Glutamatergic neuron (in vitro differentiated cells): Measurements from ENCODE around the gene FSD1L. TPM values are rescaled to one million over a fixed set of nuclear protein-coding genes. Genes with fewer than 3 reads are reported as not detected.

Source experiments
- DNase-seq: peaks from one replicate; pipeline ENCODE4 v3.0.0; 2022
- H3K27ac Mint-ChIP-seq: one replicate; pipeline ENCODE4 v1.8.0; 2020; ENCODE audit warnings: mild to moderate bottlenecking, mixed read lengths, inconsistent platforms; ENCODE audit not compliant: unreplicated experiment
- H3K27me3 Mint-ChIP-seq: one replicate; pipeline ENCODE4 v1.8.0; 2020; ENCODE audit warnings: mild to moderate bottlenecking, moderate library complexity, mixed read lengths, inconsistent platforms; ENCODE audit not compliant: unreplicated experiment
- H3K36me3 Mint-ChIP-seq: one replicate; pipeline ENCODE4 v1.8.0; 2020; ENCODE audit warnings: mild to moderate bottlenecking, mixed read lengths, inconsistent platforms; ENCODE audit not compliant: unreplicated experiment
- H3K4me1 Mint-ChIP-seq: one replicate; pipeline ENCODE4 v1.8.0; 2020; ENCODE audit warnings: mild to moderate bottlenecking, low read depth, mixed read lengths, inconsistent platforms; ENCODE audit not compliant: unreplicated experiment
- H3K4me3 Mint-ChIP-seq: one replicate; pipeline ENCODE4 v1.8.0; 2020; ENCODE audit warnings: mild to moderate bottlenecking, mixed read lengths, inconsistent platforms; ENCODE audit not compliant: unreplicated experiment
- H3K9me3 Mint-ChIP-seq: one replicate; pipeline ENCODE4 v1.8.0; 2020; ENCODE audit warnings: mild to moderate bottlenecking, moderate library complexity, mixed read lengths, inconsistent platforms; ENCODE audit not compliant: unreplicated experiment
- total RNA-seq: library from RNA; stranded (reverse); fragmentation: NEBNext Ultra II Directional; extraction: Animal tissue kit (Norgen Biotek cat#: 25700); gene quantifications from one replicate; pipeline ENCODE4 v1.2.1, GENCODE V29; 2021; ENCODE audit not compliant: unreplicated experiment
- TF ChIP-seq, protein P1 (sequence below): fragments of 200-600 bp; sonication (generic); IDR thresholded peaks from one replicate; pipeline ENCODE4 v1.5.0; 2021; ENCODE audit not compliant: partially characterized antibody, unreplicated experiment

Gene FSD1L
- total RNA-seq, 1 donor from 2014 or later: 32.5 TPM

DNA sequence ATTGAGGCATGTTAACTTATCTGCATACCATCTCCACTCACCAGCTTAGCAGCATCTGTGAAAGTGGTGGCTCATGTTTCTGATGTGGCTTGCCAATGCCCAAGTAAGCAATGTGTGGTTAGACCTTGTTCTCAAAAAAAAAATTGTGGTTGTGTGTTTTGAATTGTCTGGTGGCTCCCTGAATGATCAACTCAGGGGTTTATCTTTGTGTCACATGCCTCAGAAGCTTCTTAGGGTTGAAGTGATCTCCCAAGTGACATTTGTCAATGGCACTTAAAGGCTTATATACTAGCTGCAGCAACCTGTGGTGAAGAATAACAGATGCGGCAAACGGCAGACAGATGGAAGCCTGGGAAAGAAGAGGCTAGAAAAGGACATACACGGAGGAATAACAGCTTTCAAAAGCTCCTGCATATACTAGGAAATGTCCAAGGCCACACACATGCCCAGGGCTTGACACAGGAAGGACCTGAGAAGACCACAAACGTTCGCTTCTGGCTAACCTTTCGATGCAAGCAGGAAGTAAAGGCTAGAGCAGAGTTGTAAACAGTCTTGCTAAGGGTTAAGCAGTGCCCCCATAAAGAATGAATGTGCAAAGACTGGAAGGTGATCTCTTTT is 42.2 kb upstream of the FSD1L start:
- peak; percentile 47 for DNase-seq
- Mint-ChIP-seq H3K27ac (peak overlapping the region; percentile 85), H3K36me3 (no peaks in the 10 kb centered on the region), H3K4me1 (peaks cover 19% of the 10 kb centered on the region), H3K9me3 (peaks cover 12% of the 10 kb centered on the region), H3K4me3 (no peak overlapping the region), H3K27me3 (peaks cover 8% of the 10 kb centered on the region)
- TF ChIP-seq, protein P1, sequence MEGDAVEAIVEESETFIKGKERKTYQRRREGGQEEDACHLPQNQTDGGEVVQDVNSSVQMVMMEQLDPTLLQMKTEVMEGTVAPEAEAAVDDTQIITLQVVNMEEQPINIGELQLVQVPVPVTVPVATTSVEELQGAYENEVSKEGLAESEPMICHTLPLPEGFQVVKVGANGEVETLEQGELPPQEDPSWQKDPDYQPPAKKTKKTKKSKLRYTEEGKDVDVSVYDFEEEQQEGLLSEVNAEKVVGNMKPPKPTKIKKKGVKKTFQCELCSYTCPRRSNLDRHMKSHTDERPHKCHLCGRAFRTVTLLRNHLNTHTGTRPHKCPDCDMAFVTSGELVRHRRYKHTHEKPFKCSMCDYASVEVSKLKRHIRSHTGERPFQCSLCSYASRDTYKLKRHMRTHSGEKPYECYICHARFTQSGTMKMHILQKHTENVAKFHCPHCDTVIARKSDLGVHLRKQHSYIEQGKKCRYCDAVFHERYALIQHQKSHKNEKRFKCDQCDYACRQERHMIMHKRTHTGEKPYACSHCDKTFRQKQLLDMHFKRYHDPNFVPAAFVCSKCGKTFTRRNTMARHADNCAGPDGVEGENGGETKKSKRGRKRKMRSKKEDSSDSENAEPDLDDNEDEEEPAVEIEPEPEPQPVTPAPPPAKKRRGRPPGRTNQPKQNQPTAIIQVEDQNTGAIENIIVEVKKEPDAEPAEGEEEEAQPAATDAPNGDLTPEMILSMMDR: no peak

DNA sequence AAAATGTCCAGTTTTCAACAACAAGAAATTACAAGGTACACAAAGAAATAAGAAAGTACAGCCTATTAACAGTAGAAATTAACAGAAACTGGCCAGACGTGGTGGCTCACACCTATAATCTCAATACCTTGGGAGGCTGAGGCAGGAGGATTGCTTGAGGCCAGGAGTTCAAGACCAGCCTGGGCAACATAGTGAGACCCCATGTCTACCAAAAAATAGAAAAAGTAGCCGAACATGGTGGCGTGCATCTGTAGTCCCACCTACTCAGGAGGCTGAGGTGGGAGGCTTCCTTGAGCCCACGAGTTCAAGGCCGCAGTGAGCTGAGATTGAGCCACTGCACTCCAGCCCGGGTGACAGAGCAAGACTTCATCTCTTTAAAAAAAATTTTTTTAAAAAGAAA is 41.5 kb upstream of the FSD1L start:
- H3K36me3 Mint-ChIP-seq: no peaks in the 10 kb centered on the region
- DNase-seq: no peak
- peaks cover 8% of the 10 kb centered on the region for H3K27me3 Mint-ChIP-seq
- H3K4me3 Mint-ChIP-seq: no peak overlapping the region
- peak overlapping the region; percentile 85 for H3K27ac Mint-ChIP-seq
- peaks cover 12% of the 10 kb centered on the region for H3K9me3 Mint-ChIP-seq
- TF ChIP-seq, protein P1: no peak
- H3K4me1 Mint-ChIP-seq: peaks cover 18% of the 10 kb centered on the region

DNA sequence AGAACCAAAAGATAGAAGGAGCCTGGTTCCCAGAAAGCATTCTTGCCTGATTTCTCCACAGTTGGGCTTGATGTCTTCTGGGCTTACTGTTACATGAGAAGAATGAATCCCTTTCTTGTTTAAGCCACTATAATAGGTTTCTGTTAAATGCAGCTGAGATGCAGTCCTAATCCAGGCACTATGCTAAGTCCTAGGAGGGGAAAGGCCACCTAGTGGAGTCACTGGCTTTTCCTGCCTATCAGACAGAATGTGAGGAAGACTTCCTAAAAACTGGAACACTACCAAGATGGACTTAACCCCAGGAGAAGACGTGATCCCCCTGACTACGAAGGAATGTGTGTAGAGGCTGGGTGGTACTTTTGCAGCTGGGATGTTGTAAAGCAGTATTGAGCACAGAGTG is 34.3 kb upstream of the FSD1L start:
- Mint-ChIP-seq H3K27me3 (peaks cover 2% of the 10 kb centered on the region), H3K36me3 (peaks cover 5% of the 10 kb centered on the region), H3K4me1 (peaks cover 8% of the 10 kb centered on the region), H3K27ac (no peak overlapping the region), H3K4me3 (no peak overlapping the region), H3K9me3 (no peaks in the 10 kb centered on the region)
- TF ChIP-seq, protein P1: no peak
- DNase-seq: no peak

DNA sequence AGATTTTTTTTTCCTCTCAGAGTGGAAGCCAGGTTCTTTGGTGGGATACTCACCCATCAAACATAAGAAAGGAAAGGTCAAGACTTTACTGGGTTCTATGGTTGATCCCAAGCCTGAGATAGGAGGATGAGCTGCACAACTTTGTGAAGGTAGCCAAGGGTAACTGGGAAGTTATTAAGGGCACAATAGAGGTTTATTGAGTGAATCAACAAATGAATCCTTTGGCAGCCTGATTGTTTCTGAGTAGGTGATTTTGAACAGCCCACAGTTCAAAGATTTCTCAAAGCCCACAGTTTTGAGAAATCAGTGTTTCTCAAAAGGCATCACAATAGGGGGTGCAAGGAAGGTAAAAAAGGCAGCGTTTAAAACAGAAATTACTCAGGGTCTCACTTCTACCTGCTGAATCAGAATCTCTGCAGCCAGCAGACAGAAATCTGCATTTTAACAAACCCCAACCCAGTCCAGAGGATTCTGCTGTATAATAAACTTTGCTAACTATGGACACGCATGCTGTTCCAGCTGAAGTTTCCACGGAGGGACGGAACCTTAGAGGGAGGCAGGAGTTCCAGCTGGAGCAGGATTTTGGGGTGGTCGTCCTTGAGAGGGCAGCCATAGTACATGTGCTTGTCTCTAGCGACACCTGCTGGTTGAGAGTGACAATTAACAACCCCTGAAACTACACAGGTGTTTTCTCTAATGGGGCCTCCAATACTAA is 32.7 kb upstream of the FSD1L start:
- Mint-ChIP-seq H3K4me3 (peak overlapping the region; percentile 13), H3K4me1 (peaks cover 8% of the 10 kb centered on the region), H3K36me3 (peaks cover 5% of the 10 kb centered on the region), H3K9me3 (no peaks in the 10 kb centered on the region), H3K27me3 (peaks cover 2% of the 10 kb centered on the region), H3K27ac (no peak overlapping the region)
- TF ChIP-seq, protein P1: peak; percentile 91
- peak; percentile 64 for DNase-seq

DNA sequence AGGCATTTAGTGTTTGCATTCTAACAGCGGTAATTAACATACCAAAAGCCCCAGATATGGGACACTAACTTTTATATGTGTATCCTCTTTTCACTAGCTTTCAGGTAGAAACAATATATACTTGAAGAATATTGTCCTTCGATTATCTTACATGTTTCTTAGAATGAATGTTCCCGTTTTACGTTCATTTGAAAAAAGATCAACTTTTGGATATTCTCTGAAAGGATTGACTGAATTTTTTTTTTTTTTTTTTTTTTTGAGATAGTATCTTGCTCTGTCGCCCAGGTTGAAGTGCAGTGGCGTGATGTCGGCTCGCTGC is 32.2 kb upstream of the FSD1L start:
- Mint-ChIP-seq H3K9me3 (no peaks in the 10 kb centered on the region), H3K27ac (no peak overlapping the region), H3K4me3 (no peak overlapping the region), H3K36me3 (peaks cover 5% of the 10 kb centered on the region), H3K27me3 (no peaks in the 10 kb centered on the region), H3K4me1 (peaks cover 8% of the 10 kb centered on the region)
- DNase-seq: no peak
- TF ChIP-seq, protein P1: peak; percentile 15
